ENCODE data around the gene GIT2. TPM values are rescaled to one million over a fixed set of nuclear protein-coding genes. Genes with fewer than 3 reads are reported as not detected.

The GIT2 gene
- total and polyA plus RNA-seq, 10 of the 15 experiments (the other 5 are each of a cell fraction or from before 2014, with no cell fraction given) = 9.1 to 49.9 (median 43.9) TPM

- no peak for TF ChIP-seq TAF1 (IDR thresholded peaks at IDR 0.05; ENCODE audit: borderline replicate concordance, low read depth, low read length)
These were observed 80.8 kb downstream of the GIT2 start (continued) for GRCh38 chr12:109915171-109916040.

GRCh38 chr12:109914461-109914860, 81.7 kb downstream of the GIT2 start:
- intact Hi-C loops (cut with micrococcal nuclease; ENCODE audit: unreplicated experiment) = no loop called here
- TF ChIP-seq GABPA (IDR thresholded peaks at IDR 0.05; ENCODE audit: low read depth) (no peak), TCF3 (IDR thresholded peaks at IDR 0.05; ENCODE audit: borderline replicate concordance, insufficient read depth, low read depth, low read length) (no peak), MAX (IDR thresholded peaks at IDR 0.05; ENCODE audit: low read depth, low read length) (no peak), EGR1 (IDR thresholded peaks at IDR 0.05; ENCODE audit: borderline replicate concordance in 1 of 2, low read depth in 2 of 2, low read length in 2 of 2) (no peak), USF2 (IDR thresholded peaks at IDR 0.05; ENCODE audit: borderline replicate concordance, low read depth, low read length) (no peak), SIX5 (IDR thresholded peaks at IDR 0.05; ENCODE audit: low read depth, low read length, severe bottlenecking) (no peak), GATAD2B (conservative IDR thresholded peaks at IDR 0.05; ENCODE audit: low read depth) (no peak)
- no peak for DNase-seq (ENCODE audit: low read depth, low spot score)
- H3K4me2 ChIP-seq (ENCODE audit: control insufficient read depth, insufficient read depth) = no peak overlapping the region
- ChIA-PET SMC1A (ENCODE audit: uncharacterized antibody, unreplicated experiment) (no interaction called here), RAD21 (ENCODE audit: unreplicated experiment) (no interaction called here), CTCF (interaction anchor here (0.8 kb wide), 1 partner anchor 70 kb away, joined by 3 read pairs; no protein-coding TSS in a partner anchor), POLR2A (no interaction called here)
- H4K20me1 ChIP-seq (ENCODE audit: control insufficient read depth, insufficient read depth) = no peaks in the 10 kb centered on the region
- no peak overlapping the region for H2AFZ ChIP-seq (ENCODE audit: control insufficient read depth, low read depth, low read length)
- no peaks in the 10 kb centered on the region for H3K9me3 ChIP-seq (replicated peaks; ENCODE audit: control insufficient read depth, insufficient read depth, low read length)
- no peak for FAIRE-seq
- H3K36me3 ChIP-seq (ENCODE audit: control insufficient read depth in 2 of 2, insufficient read depth in 2 of 2, low read length in 1 of 2) = peaks cover 12 to 21% of the 10 kb centered on the region in 2 experiments
- 97% methylated on average over 16 of the region's 16 CpGs for WGBS (ENCODE audit: insufficient coverage, insufficient replicate concordance, low lambda C conversion rate, missing lambda C conversion rate)
- H3K9ac ChIP-seq (ENCODE audit: control insufficient read depth, insufficient read depth, low read length) = no peak overlapping the region
- H3K27me3 ChIP-seq (replicated peaks in 1 of 2; ENCODE audit: control insufficient read depth in 2 of 2, insufficient read depth in 2 of 2, low read length in 1 of 2) = no peaks in the 10 kb centered on the region
- no peak for ATAC-seq
- no peak overlapping the region for H3K27ac ChIP-seq (ENCODE audit: control insufficient read depth, insufficient read depth)
- H3K4me1 ChIP-seq (ENCODE audit: control insufficient read depth, insufficient read depth, low read length) = no peaks in the 10 kb centered on the region
- H3K79me2 ChIP-seq (ENCODE audit: control insufficient read depth, insufficient read depth, low read length) = no peaks in the 10 kb centered on the region
- in situ Hi-C loops (cut with MboI) = no loop called here
- no peak overlapping the region for H3K4me3 ChIP-seq
- BruUV-seq (replicated peaks) = no TSS peak
